HepG2 (cell line): Measurements from ENCODE around the gene VPS13D. TPM values are rescaled to one million over a fixed set of nuclear protein-coding genes. Genes with fewer than 3 reads are reported as not detected.

Source experiments
- BCLAF1 ChIP-seq: fragments of 450-650 bp; IDR thresholded peaks from 2 replicates; pipeline ENCODE4 v1.6.1; 2017; ENCODE audit warnings: mild to moderate bottlenecking
- GABPA ChIP-seq, 2 experiments: IDR thresholded peaks; 2 replicates each; pipeline ENCODE4 v1.6.1; 2011 to 2016; ENCODE audit warnings: low read depth in 2 of 2, low read length in 1 of 2, missing biosample characterization in 1 of 2, missing genetic modification characterization in 1 of 2
- GLMP ChIP-seq: sonication (generic); formaldehyde crosslinking; IDR thresholded peaks from 2 replicates; pipeline ENCODE4 v1.9.0; 2021; ENCODE audit warnings: missing genetic modification reagents, mild to moderate bottlenecking, borderline replicate concordance
- ISX ChIP-seq: sonication (generic); formaldehyde crosslinking; conservative IDR thresholded peaks from 2 replicates; pipeline ENCODE4 v1.5.0; 2020; ENCODE audit warnings: missing genetic modification reagents
- PHF20 ChIP-seq: sonication (generic); formaldehyde crosslinking; IDR thresholded peaks from 2 replicates; pipeline ENCODE4 v1.5.0; 2020; ENCODE audit warnings: mild to moderate bottlenecking, missing genetic modification reagents
- POLR2AphosphoS5 ChIP-seq: IDR thresholded peaks from 2 replicates; pipeline ENCODE4 v1.6.1; 2012; ENCODE audit warnings: low read depth, low read length
- SNAPC2 ChIP-seq: sonication (generic); formaldehyde crosslinking; IDR thresholded peaks from 2 replicates; pipeline ENCODE4 v1.8.1; 2022; ENCODE audit warnings: mild to moderate bottlenecking, missing genetic modification reagents
- TARDBP ChIP-seq: sonication (generic); formaldehyde crosslinking; IDR thresholded peaks from 2 replicates; pipeline ENCODE4 v1.8.0; 2022; ENCODE audit warnings: mild to moderate bottlenecking, missing genetic modification reagents
- TMF1 ChIP-seq: sonication (generic); formaldehyde crosslinking; IDR thresholded peaks from 2 replicates; pipeline ENCODE4 v1.8.1; 2022; ENCODE audit warnings: low read depth, missing genetic modification reagents
- TOE1 ChIP-seq: sonication (generic); formaldehyde crosslinking; IDR thresholded peaks from 2 replicates; pipeline ENCODE4 v1.4.0; 2020; ENCODE audit warnings: mild to moderate bottlenecking, missing genetic modification reagents
- WIZ ChIP-seq: sonication (generic); formaldehyde crosslinking; IDR thresholded peaks from 2 replicates; pipeline ENCODE4 v1.5.1; 2020; ENCODE audit warnings: mild to moderate bottlenecking, missing genetic modification reagents
- ZBTB44 ChIP-seq: sonication (generic); formaldehyde crosslinking; IDR thresholded peaks from 2 replicates; pipeline ENCODE4 v1.4.0; 2020; ENCODE audit warnings: missing genetic modification reagents
- ZNF263 ChIP-seq: sonication (generic); formaldehyde crosslinking; IDR thresholded peaks from 2 replicates; pipeline ENCODE4 v1.4.0; 2020; ENCODE audit warnings: missing genetic modification reagents
- ZNF292 ChIP-seq: sonication (generic); formaldehyde crosslinking; IDR thresholded peaks from 2 replicates; pipeline ENCODE4 v1.8.1; 2022; ENCODE audit warnings: mild to moderate bottlenecking, low read depth, missing genetic modification reagents, borderline replicate concordance
- ZNF331 ChIP-seq: sonication (generic); formaldehyde crosslinking; IDR thresholded peaks from 2 replicates; pipeline ENCODE4 v1.4.0; 2020; ENCODE audit warnings: missing genetic modification reagents
- ZNF33B ChIP-seq: sonication (generic); formaldehyde crosslinking; IDR thresholded peaks from 2 replicates; pipeline ENCODE4 v1.5.1; 2020; ENCODE audit warnings: mild to moderate bottlenecking, missing genetic modification reagents
- ZNF383 ChIP-seq: sonication (generic); formaldehyde crosslinking; IDR thresholded peaks from 2 replicates; pipeline ENCODE4 v1.4.0; 2020; ENCODE audit warnings: missing genetic modification reagents, mild to moderate bottlenecking, borderline replicate concordance
- ZNF432 ChIP-seq: sonication (generic); formaldehyde crosslinking; IDR thresholded peaks from 2 replicates; pipeline ENCODE4 v1.5.0; 2020; ENCODE audit warnings: missing genetic modification reagents, mild to moderate bottlenecking, borderline replicate concordance
- ZNF574 ChIP-seq: sonication (generic); formaldehyde crosslinking; IDR thresholded peaks from 2 replicates; pipeline ENCODE4 v1.4.0; 2020; ENCODE audit warnings: missing genetic modification reagents
- ZNF740 ChIP-seq: sonication (generic); formaldehyde crosslinking; IDR thresholded peaks from 2 replicates; pipeline ENCODE4 v1.4.0; 2020; ENCODE audit warnings: missing genetic modification reagents
- ZNF746 ChIP-seq: sonication (generic); formaldehyde crosslinking; IDR thresholded peaks from 2 replicates; pipeline ENCODE4 v1.8.0; 2022; ENCODE audit warnings: mild to moderate bottlenecking, missing genetic modification reagents
- polyA plus RNA-seq, 8 experiments: library from polyadenylated mRNA; depleted of rRNA in 3 of 8; stranded (reverse) in 7 of 8; unstranded in 1 of 8; fragments of >200 nt; fragmentation: Illumina TruSeq in 4 of 8; extraction: Trizol in 4 of 8; gene quantifications; 2 replicates each; pipeline versions ENCODE4 v1.2.1 to v1.2.3, GENCODE V29; 2011 to 2016; ENCODE audit warnings: low read depth in 4 of 8, missing spikeins in 1 of 8, mixed read lengths in 1 of 8; ENCODE audit not compliant: insufficient read depth in 1 of 8
- total RNA-seq, 5 experiments: library from RNA; depleted of rRNA; stranded (reverse); fragments of >200 nt; fragmentation: Illumina TruSeq; extraction: Trizol; gene quantifications; 2 replicates each; pipeline ENCODE4 v1.2.3, GENCODE V29; 2016; ENCODE audit warnings: low read depth in 1 of 5

Gene VPS13D
- total and polyA plus RNA-seq, 2 of the 13 experiments (the other 11 are each of a cell fraction or from before 2014, with no cell fraction given), result 8.6 to 13.9 TPM

GRCh38 chr1:12549460-12550349 lies 319.9 kb downstream of the VPS13D start (continued):
- TF ChIP-seq TMF1 (CRISPR knock-in tag), result no peak
- no peak for TF ChIP-seq ZNF33B (CRISPR knock-in tag)
- TF ChIP-seq TARDBP (CRISPR knock-in tag), result no peak
- no peak for TF ChIP-seq ZNF383 (CRISPR knock-in tag)
- no peak for TF ChIP-seq ZNF746 (CRISPR knock-in tag)
- TF ChIP-seq ZNF574 (CRISPR knock-in tag), result peak; percentile 19; the same call in 1 of the 2 replicates
- TF ChIP-seq ZNF432 (CRISPR knock-in tag), result no peak
- TF ChIP-seq TOE1, result no peak
- no peak for TF ChIP-seq ZNF331
- no peak for TF ChIP-seq GLMP (CRISPR knock-in tag)
- no peak for TF ChIP-seq GABPA (IDR thresholded peaks at IDR 0.05; ENCODE audit: low read depth, low read length)
- TF ChIP-seq GABPA (CRISPR knock-in tag; IDR thresholded peaks at IDR 0.05; ENCODE audit: low read depth), result no peak
- no peak for TF ChIP-seq ZBTB44 (CRISPR knock-in tag)
- TF ChIP-seq ZNF740 (CRISPR knock-in tag), result no peak
- TF ChIP-seq ISX (CRISPR knock-in tag), result no peak
- TF ChIP-seq POLR2AphosphoS5, result no peak
- no peak for TF ChIP-seq ZNF292
- no peak for TF ChIP-seq WIZ (CRISPR knock-in tag)
- TF ChIP-seq BCLAF1, result no peak
- TF ChIP-seq ZNF263 (CRISPR knock-in tag), result no peak
- TF ChIP-seq PHF20 (CRISPR knock-in tag), result no peak
- no peak for TF ChIP-seq SNAPC2 (CRISPR knock-in tag)
